ENCODE data around the gene NAALADL1. TPM values are rescaled to one million over a fixed set of nuclear protein-coding genes. Genes with fewer than 3 reads are reported as not detected.

NAALADL1 gene
- total and polyA plus RNA-seq, 12 donors = 1.3 to 15.7 (median 5.5) TPM

- DNase-seq = no peak
- H3K36me3 ChIP-seq (replicated peaks in 1 of 2) = no peaks in the 10 kb centered on the region
- H3K27ac ChIP-seq = no peak overlapping the region
- no peaks in the 10 kb centered on the region for H3K27me3 ChIP-seq
- no peaks in the 10 kb centered on the region for H3K9me3 ChIP-seq (replicated peaks in 1 of 3)
- 92 to 98% (median 94%) methylated on average over 5 to 9 of the region's 9 CpGs for WGBS, 4 donors
- peaks cover 0 to 7% of the 10 kb centered on the region in 2 donors for H3K4me1 ChIP-seq (replicated peaks in 1 of 2)
- TF ChIP-seq POLR2A (IDR thresholded peaks at IDR 0.05) = no peak
- TF ChIP-seq, protein P1, sequence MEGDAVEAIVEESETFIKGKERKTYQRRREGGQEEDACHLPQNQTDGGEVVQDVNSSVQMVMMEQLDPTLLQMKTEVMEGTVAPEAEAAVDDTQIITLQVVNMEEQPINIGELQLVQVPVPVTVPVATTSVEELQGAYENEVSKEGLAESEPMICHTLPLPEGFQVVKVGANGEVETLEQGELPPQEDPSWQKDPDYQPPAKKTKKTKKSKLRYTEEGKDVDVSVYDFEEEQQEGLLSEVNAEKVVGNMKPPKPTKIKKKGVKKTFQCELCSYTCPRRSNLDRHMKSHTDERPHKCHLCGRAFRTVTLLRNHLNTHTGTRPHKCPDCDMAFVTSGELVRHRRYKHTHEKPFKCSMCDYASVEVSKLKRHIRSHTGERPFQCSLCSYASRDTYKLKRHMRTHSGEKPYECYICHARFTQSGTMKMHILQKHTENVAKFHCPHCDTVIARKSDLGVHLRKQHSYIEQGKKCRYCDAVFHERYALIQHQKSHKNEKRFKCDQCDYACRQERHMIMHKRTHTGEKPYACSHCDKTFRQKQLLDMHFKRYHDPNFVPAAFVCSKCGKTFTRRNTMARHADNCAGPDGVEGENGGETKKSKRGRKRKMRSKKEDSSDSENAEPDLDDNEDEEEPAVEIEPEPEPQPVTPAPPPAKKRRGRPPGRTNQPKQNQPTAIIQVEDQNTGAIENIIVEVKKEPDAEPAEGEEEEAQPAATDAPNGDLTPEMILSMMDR (IDR thresholded peaks at IDR 0.05) = no peak
- intact Hi-C loops (cut with DNase I) = loop anchor here in 1 of 2 donors (10.0 kb wide), 1 partner anchor 64 kb away; the partner anchor contains the start of gene ARL2
- no peak overlapping the region for H3K4me3 ChIP-seq
These were observed 20.5 kb upstream of the NAALADL1 start for GRCh38 chr11:65078786-65079342.

DNA sequence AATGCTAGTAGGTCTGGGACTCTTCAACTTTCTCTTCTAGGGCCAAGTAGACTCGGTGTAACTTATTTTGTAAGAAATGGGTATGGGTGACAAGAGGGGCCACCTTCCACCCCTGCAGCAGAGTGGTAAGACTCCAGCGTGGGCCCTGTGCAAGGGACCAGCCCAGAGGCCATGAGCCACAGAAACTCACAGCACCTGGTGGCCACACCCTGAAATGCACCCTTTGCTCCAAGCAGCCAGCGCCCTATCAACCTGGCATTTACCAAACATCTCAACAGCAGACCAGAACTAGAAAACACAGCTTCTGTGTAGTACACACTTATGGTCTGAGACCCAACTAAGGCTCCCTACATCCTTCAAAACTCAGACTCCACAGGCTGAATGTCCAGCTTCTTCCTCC is 19.8 kb upstream of the NAALADL1 start:
- TF ChIP-seq POLR2A (IDR thresholded peaks at IDR 0.05) = no peak
- TF ChIP-seq, protein P1 (IDR thresholded peaks at IDR 0.05) = peak; percentile 32 to 65 (median 53)
- no peaks in the 10 kb centered on the region for H3K27me3 ChIP-seq
- 58 to 72% (median 69%) methylated on average over 3 of the region's 3 CpGs for WGBS, 4 donors
- peaks cover 0 to under 1% of the 10 kb centered on the region in 2 donors for H3K4me1 ChIP-seq (replicated peaks in 1 of 2)
- intact Hi-C loops (cut with DNase I) = loop anchor here in 1 of 2 donors (10.0 kb wide), 1 partner anchor 63 kb away; the partner anchor contains the start of gene ARL2
- H3K27ac ChIP-seq = no peak overlapping the region
- peak in 6 of 7 donors; percentile 29 to 72 (median 60) for DNase-seq
- no peaks in the 10 kb centered on the region for H3K9me3 ChIP-seq (replicated peaks in 1 of 3)
- no peak overlapping the region for H3K4me3 ChIP-seq
- no peaks in the 10 kb centered on the region for H3K36me3 ChIP-seq (replicated peaks in 1 of 2)

- no peaks in the 10 kb centered on the region for H3K4me1 ChIP-seq (replicated peaks in 1 of 2)
- no peak for TF ChIP-seq POLR2A (IDR thresholded peaks at IDR 0.05)
- TF ChIP-seq, protein P1 (IDR thresholded peaks at IDR 0.05) = no peak
- no peak overlapping the region for H3K4me3 ChIP-seq
- intact Hi-C loops (cut with DNase I) = loop anchor here in 1 of 2 donors (10.0 kb wide), 1 partner anchor 63 kb away; the partner anchor contains the start of gene ARL2
- H3K9me3 ChIP-seq (replicated peaks in 1 of 3) = no peaks in the 10 kb centered on the region
- no peak overlapping the region for H3K27ac ChIP-seq
- no peaks in the 10 kb centered on the region for H3K27me3 ChIP-seq
- WGBS, 4 donors = 64 to 86% (median 78%) methylated on average over 2 to 4 of the region's 4 CpGs
- no peak for DNase-seq
- H3K36me3 ChIP-seq (replicated peaks in 1 of 2) = no peaks in the 10 kb centered on the region
These were observed 19.1 kb upstream of the NAALADL1 start for GRCh38 chr11:65077451-65077850.

GRCh38 chr11:65072631-65072966 is 14.2 kb upstream of the NAALADL1 start:
- H3K4me3 ChIP-seq = no peak overlapping the region
- H3K27me3 ChIP-seq = no peaks in the 10 kb centered on the region
- H3K36me3 ChIP-seq (replicated peaks in 1 of 2) = no peaks in the 10 kb centered on the region
- TF ChIP-seq, protein P1 (IDR thresholded peaks at IDR 0.05) = no peak
- TF ChIP-seq POLR2A (IDR thresholded peaks at IDR 0.05) = no peak
- no peak for DNase-seq
- no peak overlapping the region for H3K27ac ChIP-seq
- no peaks in the 10 kb centered on the region for H3K4me1 ChIP-seq (replicated peaks in 1 of 2)
- WGBS, 4 donors = 47 to 78% (median 61%) methylated on average over 1 of the region's 1 CpG
- intact Hi-C loops (cut with DNase I) = loop anchor here in 1 of 2 donors (10.0 kb wide), 1 partner anchor 58 kb away; the partner anchor contains the start of gene ARL2
- H3K9me3 ChIP-seq (replicated peaks in 1 of 3) = no peaks in the 10 kb centered on the region
